ENCODE measurements around the gene B4GALNT2.
"Not testable (repeated sequence)": the region's sequence is repeated elsewhere in the genome, so short reads cannot be mapped to it uniquely, and the experiment has no call there.

B4GALNT2 gene

DNA sequence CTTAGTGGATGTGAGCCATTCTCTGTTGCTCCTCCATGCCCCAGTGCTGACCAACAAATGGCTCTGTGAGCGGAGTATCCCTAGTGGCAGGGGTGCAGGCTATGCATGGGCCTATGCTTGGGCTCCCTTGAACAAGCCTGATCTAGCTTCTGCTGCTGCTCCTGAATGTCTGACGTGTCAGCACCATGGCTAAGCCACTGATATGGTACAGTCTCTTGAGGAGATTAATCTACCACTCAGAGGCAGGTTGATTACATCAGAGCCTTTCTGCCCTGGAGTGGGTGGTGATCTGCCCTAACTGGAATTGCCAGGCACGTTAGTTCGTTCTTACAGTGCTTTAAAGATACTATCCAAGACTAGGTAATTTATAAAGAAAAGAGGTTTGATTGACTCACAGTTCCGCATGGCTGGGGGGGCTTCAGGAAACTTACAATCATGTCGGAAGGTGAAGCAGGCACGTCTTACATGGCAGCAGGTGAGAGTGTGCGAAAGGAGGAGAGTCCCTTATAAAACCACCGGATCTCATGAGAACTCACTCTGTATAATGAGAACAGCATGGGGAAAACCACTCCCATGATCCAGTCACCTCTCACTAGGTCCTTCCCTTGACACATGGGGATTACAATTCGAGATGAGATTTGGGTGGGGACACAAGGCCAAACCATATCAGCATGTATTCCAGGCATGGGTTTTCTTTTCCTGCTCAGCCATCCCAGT is 41.5 kb upstream of the B4GALNT2 start:
- ChIA-PET POLR2A (ENCODE audit: low non-redundant PET) (no interaction called here), CTCF (no interaction called here)
- no peak overlapping the region for H3K27ac ChIP-seq
- TF ChIP-seq CTCF (conservative IDR thresholded peaks at IDR 0.05; ENCODE audit: low read depth), result no peak
- DNase-seq (ENCODE audit: low spot score), result no peak

DNA sequence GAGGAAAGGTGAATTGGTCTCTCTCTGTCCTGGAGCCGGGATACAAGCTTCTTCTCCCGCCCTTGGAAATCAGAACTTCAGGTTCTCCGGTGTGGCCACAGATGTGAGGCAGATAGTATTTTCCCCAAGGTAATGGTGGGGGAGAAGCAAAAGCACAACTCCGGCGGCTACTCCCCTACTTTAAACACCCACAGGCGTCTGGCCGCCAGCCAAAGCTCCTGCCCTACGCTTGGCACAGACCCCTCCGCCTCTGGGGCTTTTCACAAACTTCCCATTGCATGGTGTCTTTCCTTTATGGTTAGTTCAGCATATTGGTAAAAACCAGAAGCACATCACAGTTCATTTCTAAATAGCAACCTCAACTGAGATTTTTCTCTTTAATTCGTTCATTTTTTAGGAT is 39.4 kb upstream of the B4GALNT2 start:
- DNase-seq (ENCODE audit: low spot score), result no peak
- CTCF ChIA-PET, result interaction anchor here (0.9 kb wide), 1 partner anchor 376 kb away, joined by 4 read pairs; no protein-coding TSS in a partner anchor
- no peak for TF ChIP-seq CTCF (conservative IDR thresholded peaks at IDR 0.05; ENCODE audit: low read depth)
- POLR2A ChIA-PET (ENCODE audit: low non-redundant PET), result no interaction called here
- H3K27ac ChIP-seq, result no peak overlapping the region

DNA sequence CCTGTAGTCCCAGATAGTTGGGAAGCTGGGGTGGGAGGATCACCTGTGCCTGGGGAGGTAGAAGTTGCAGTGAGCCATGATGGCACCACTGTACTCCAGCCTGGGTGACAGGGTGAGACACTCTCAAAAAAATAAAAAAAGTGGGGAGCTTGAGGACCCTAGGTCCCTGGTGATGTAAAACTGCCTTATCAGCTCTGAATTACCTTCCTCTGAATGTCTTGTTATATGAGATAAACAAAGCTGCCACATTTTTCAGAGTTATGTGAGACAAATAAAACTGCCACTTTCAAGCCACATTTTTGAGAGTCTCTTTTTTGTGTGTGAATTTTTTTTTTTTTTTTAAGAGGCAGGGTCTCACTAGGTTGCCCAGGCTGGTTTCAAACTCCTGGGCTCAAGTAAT is 32.0 kb upstream of the B4GALNT2 start:
- POLR2A ChIA-PET (ENCODE audit: low non-redundant PET), result interaction anchor here (0.6 kb wide), 1 partner anchor 91 kb away, joined by 5 read pairs; no protein-coding TSS in a partner anchor
- no peak for DNase-seq (ENCODE audit: low spot score)
- CTCF ChIA-PET, result no interaction called here
- H3K27ac ChIP-seq, result no peak overlapping the region
- TF ChIP-seq CTCF (conservative IDR thresholded peaks at IDR 0.05; ENCODE audit: low read depth), result no peak

DNA sequence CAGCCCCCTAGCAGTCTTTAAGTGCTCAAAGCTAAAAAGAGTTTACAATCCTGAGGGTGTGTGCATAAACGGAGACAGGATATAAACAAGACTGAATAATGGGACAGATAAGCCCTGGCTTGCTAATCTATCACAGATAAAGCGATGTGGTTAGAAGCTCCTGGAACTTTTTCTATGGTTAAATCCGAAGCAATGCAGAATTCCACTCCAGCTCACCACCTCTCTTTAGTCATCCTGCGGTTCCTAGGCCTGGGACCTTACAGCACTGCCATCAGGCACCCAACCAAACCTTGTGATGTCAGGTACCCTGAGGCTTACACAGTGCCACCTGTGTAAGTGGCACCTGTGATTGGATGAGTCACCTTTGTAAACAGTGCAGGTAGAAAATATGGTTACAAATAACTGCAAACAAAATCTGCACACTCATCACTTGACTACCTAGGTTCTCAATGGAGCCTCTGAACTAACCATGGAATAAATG is 31.5 kb upstream of the B4GALNT2 start:
- no peak for TF ChIP-seq CTCF (conservative IDR thresholded peaks at IDR 0.05; ENCODE audit: low read depth)
- ChIA-PET CTCF (interaction anchor here (0.6 kb wide), 1 partner anchor 56 kb away, joined by 4 read pairs; no protein-coding TSS in a partner anchor), POLR2A (ENCODE audit: low non-redundant PET) (interaction anchor here (0.6 kb wide), 1 partner anchor 90 kb away, joined by 5 read pairs; no protein-coding TSS in a partner anchor)
- peak; percentile 49 for DNase-seq (ENCODE audit: low spot score)
- H3K27ac ChIP-seq, result no peak overlapping the region

GRCh38 chr17:49103360-49103759 is 29.2 kb upstream of the B4GALNT2 start:
- H3K27ac ChIP-seq; DNase-seq (ENCODE audit: low spot score); POLR2A ChIA-PET (ENCODE audit: low non-redundant PET): not testable (repeated sequence)
- CTCF ChIA-PET, result interaction anchor here (0.6 to 1.2 kb wide), 2 partner anchors 88 to 1693 kb away, joined by 3 read pairs; no protein-coding TSS in a partner anchor

DNA sequence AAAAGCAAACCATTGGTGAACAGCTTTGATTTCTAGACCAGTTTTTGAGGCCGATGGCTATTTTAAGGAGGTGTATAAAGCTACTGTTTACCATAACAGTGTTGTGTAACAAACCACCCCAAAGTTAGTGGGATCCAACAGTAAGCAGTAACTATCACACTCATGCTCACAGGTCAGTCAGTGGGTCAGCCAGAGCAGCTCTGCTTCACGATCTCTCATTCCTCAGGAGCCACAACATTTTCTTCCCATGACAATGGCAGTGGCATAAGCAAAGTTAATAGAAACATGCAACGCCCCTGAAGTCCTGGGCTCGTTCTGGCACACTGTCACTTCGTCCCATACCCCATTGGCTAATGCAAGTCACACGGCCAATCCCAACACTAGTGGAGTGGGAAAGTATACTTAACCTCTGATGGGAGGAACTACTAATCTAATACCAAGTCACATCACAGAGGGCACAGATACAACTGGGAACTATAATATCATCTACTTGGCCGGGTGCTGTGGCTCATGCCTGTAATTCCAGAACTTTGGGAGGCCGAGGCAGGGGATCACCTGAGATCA is 28.0 kb upstream of the B4GALNT2 start:
- ChIA-PET POLR2A (ENCODE audit: low non-redundant PET) (no interaction called here), CTCF (interaction anchor here (0.7 kb wide), 1 partner anchor 53 kb away, joined by 3 read pairs; no protein-coding TSS in a partner anchor)
- DNase-seq (ENCODE audit: low spot score), result no peak
- H3K27ac ChIP-seq, result no peak overlapping the region
- TF ChIP-seq CTCF (conservative IDR thresholded peaks at IDR 0.05; ENCODE audit: low read depth), result no peak
